Measurements from ENCODE around the gene TMEM232. TPM values are rescaled to one million over a fixed set of nuclear protein-coding genes. Genes with fewer than 3 reads are reported as not detected.
"Not testable (repeated sequence)": the region's sequence is repeated elsewhere in the genome, so short reads cannot be mapped to it uniquely, and the experiment has no call there.

The TMEM232 gene
- total RNA-seq, 2 experiments from 2014 or later, result 0.98 to 1.1 TPM

DNA sequence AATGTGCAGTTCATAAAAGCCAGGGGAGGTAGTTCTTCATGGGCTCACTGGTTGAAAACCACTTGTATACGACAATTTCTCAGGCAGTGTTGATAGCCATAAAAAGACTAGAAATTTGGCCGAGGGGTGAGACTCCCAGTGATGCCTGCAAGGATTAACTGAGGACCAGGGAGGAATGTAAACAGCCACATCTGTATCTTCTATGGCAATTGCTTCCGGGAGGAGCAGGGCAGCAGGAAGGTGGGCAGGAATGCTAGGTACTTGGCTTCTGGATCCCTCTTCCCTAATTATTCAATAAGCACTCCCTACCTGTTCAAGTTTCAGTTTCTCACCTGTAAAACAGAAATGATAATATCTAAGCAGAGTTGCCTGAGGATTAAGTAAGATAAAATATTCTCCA lies 45.4 kb downstream of the TMEM232 start:
- no peak overlapping the region for H3K4me3 ChIP-seq (ENCODE audit: low read length)
- Mint-ChIP-seq H3K9me3 (no peaks in the 10 kb centered on the region), H3K4me3 (no peak overlapping the region), H3K4me1 (ENCODE audit: low read depth) (no peaks in the 10 kb centered on the region), H3K36me3 (ENCODE audit: low read depth) (no peaks in the 10 kb centered on the region), H3K27ac (no peak overlapping the region), H3K27me3 (peaks cover 17% of the 10 kb centered on the region)
- no peak for ATAC-seq (ENCODE audit: poor library complexity)
- H3K27ac ChIP-seq (ENCODE audit: low read depth in 1 of 2, low read length in 2 of 2), result no peak overlapping the region
- ChIA-PET CTCF (no interaction called here), POLR2A (no interaction called here)
- no peaks in the 10 kb centered on the region for H3K27me3 ChIP-seq (ENCODE audit: control insufficient read depth in 1 of 2, insufficient read depth in 2 of 2, low read length in 2 of 2)
- TF ChIP-seq, protein P1, sequence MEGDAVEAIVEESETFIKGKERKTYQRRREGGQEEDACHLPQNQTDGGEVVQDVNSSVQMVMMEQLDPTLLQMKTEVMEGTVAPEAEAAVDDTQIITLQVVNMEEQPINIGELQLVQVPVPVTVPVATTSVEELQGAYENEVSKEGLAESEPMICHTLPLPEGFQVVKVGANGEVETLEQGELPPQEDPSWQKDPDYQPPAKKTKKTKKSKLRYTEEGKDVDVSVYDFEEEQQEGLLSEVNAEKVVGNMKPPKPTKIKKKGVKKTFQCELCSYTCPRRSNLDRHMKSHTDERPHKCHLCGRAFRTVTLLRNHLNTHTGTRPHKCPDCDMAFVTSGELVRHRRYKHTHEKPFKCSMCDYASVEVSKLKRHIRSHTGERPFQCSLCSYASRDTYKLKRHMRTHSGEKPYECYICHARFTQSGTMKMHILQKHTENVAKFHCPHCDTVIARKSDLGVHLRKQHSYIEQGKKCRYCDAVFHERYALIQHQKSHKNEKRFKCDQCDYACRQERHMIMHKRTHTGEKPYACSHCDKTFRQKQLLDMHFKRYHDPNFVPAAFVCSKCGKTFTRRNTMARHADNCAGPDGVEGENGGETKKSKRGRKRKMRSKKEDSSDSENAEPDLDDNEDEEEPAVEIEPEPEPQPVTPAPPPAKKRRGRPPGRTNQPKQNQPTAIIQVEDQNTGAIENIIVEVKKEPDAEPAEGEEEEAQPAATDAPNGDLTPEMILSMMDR (IDR thresholded peaks at IDR 0.05), result no peak
- intact Hi-C loops (cut with DNase I, micrococcal nuclease), result no loop called here
- H3K36me3 ChIP-seq (ENCODE audit: insufficient read depth, low read length), result no peaks in the 10 kb centered on the region
- H3K9me3 ChIP-seq (ENCODE audit: control insufficient read depth in 1 of 2, insufficient read depth in 1 of 2, low read length in 2 of 2), result no peaks in the 10 kb centered on the region
- no peaks in the 10 kb centered on the region for H3K4me1 ChIP-seq (ENCODE audit: insufficient read depth, low read length)
- no peak for DNase-seq

DNA sequence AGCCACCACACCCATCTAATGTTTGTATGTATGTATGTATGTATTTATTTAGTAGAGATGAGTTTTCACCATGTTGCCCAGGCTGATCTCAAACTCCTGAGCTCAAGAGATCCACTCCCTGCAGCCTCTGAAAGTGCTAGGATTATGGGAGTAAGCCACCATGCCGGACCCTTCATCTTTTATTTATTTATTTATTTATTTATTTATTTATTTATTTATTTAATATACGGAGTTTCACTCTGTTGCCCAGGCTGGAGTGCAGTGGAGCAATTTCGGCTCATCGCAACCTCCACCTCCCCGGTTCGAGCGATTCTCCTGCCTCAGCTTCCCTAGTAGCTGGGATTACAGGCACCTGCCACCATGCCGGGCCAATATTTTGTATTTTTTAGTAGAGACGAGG lies 49.9 kb downstream of the TMEM232 start:
- ATAC-seq (ENCODE audit: poor library complexity); H3K27me3 ChIP-seq (ENCODE audit: control insufficient read depth in 1 of 2, insufficient read depth in 2 of 2, low read length in 2 of 2); CTCF ChIA-PET; H3K4me3 Mint-ChIP-seq; H3K4me1 ChIP-seq (ENCODE audit: insufficient read depth, low read length); H3K36me3 ChIP-seq (ENCODE audit: insufficient read depth, low read length); H3K9me3 ChIP-seq (ENCODE audit: control insufficient read depth in 1 of 2, insufficient read depth in 1 of 2, low read length in 2 of 2); intact Hi-C loops (cut with DNase I, micrococcal nuclease); H3K9me3 Mint-ChIP-seq; DNase-seq; H3K4me1 Mint-ChIP-seq (ENCODE audit: low read depth); H3K36me3 Mint-ChIP-seq (ENCODE audit: low read depth); POLR2A ChIA-PET; H3K27ac Mint-ChIP-seq; H3K27ac ChIP-seq (ENCODE audit: low read depth in 1 of 2, low read length in 2 of 2); H3K4me3 ChIP-seq (ENCODE audit: low read length): not testable (repeated sequence)
- H3K27me3 Mint-ChIP-seq, result peaks cover 17% of the 10 kb centered on the region

DNA sequence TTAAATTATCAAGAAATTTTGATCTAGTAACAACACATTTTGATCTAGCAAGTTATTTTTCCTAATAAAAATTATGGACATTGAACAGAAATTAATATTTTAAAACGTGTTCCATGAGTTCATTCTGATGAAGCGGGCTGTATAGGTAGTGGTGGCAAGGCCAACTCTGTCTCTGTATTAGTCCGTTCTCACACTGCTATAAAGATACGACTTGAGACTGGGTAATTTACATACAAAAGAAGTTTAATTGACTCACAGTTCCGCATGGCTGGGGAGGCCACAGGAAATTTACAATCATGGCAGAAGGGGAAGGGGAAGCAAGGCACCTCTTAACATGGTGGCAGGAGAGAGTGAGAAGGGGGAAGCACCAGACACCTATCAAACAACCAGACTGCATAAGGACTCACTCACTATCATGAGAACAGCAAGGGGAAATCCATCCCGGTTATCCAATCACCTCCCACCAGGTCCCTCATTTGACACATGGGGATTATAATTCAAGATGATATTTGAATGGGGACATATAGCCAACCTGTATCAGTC lies 61.2 kb downstream of the TMEM232 start:
- Mint-ChIP-seq H3K4me3 (no peak overlapping the region), H3K4me1 (ENCODE audit: low read depth) (no peaks in the 10 kb centered on the region), H3K9me3 (no peaks in the 10 kb centered on the region), H3K27ac (no peak overlapping the region), H3K27me3 (no peaks in the 10 kb centered on the region), H3K36me3 (ENCODE audit: low read depth) (no peaks in the 10 kb centered on the region)
- Histone ChIP-seq H3K4me1 (ENCODE audit: insufficient read depth, low read length) (no peaks in the 10 kb centered on the region), H3K27ac (ENCODE audit: low read depth in 1 of 2, low read length in 2 of 2) (no peak overlapping the region), H3K36me3 (ENCODE audit: insufficient read depth, low read length) (no peaks in the 10 kb centered on the region), H3K9me3 (ENCODE audit: control insufficient read depth in 1 of 2, insufficient read depth in 1 of 2, low read length in 2 of 2) (no peaks in the 10 kb centered on the region), H3K4me3 (ENCODE audit: low read length) (no peak overlapping the region), H3K27me3 (ENCODE audit: control insufficient read depth in 1 of 2, insufficient read depth in 2 of 2, low read length in 2 of 2) (no peaks in the 10 kb centered on the region)
- intact Hi-C loops (cut with DNase I, micrococcal nuclease), result no loop called here
- CTCF ChIA-PET, result no interaction called here
- POLR2A ChIA-PET, result no interaction called here
- TF ChIP-seq, protein P1 (IDR thresholded peaks at IDR 0.05), result no peak
- ATAC-seq (ENCODE audit: poor library complexity) (no peak), DNase-seq (no peak)

DNA sequence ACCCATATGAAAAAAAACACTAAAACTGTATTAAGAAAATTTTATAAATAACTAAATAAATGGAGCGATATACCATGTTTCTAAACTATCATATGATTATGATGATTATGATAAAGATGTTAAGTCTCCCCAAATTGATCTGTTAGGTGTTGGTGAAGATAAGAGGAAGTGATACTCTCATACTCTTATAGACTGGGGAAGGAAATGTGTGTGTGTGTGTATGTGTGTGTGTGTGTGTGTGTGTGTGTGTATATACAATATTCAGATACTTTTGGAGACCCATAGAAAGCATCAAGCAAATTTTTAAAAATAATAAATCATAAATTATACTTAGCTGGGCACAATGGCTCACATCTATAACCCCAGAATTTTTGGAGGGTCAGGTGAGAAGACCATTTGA lies 62.9 kb downstream of the TMEM232 start:
- no peaks in the 10 kb centered on the region for H3K36me3 Mint-ChIP-seq (ENCODE audit: low read depth)
- H3K27me3 ChIP-seq (ENCODE audit: control insufficient read depth in 1 of 2, insufficient read depth in 2 of 2, low read length in 2 of 2), result no peaks in the 10 kb centered on the region
- H3K36me3 ChIP-seq (ENCODE audit: insufficient read depth, low read length), result no peaks in the 10 kb centered on the region
- TF ChIP-seq, protein P1 (IDR thresholded peaks at IDR 0.05), result no peak
- no peaks in the 10 kb centered on the region for H3K9me3 ChIP-seq (ENCODE audit: control insufficient read depth in 1 of 2, insufficient read depth in 1 of 2, low read length in 2 of 2)
- no peak overlapping the region for H3K4me3 ChIP-seq (ENCODE audit: low read length)
- ATAC-seq (ENCODE audit: poor library complexity) (no peak), DNase-seq (no peak)
- intact Hi-C loops (cut with DNase I, micrococcal nuclease), result no loop called here
- H3K27ac ChIP-seq (ENCODE audit: low read depth in 1 of 2, low read length in 2 of 2), result no peak overlapping the region
- no peaks in the 10 kb centered on the region for H3K4me1 Mint-ChIP-seq (ENCODE audit: low read depth)
- H3K4me1 ChIP-seq (ENCODE audit: insufficient read depth, low read length), result no peaks in the 10 kb centered on the region
- H3K27me3 Mint-ChIP-seq, result no peaks in the 10 kb centered on the region
- H3K4me3 Mint-ChIP-seq, result no peak overlapping the region
- H3K27ac Mint-ChIP-seq, result no peak overlapping the region
- POLR2A ChIA-PET, result no interaction called here
- CTCF ChIA-PET, result no interaction called here
- no peaks in the 10 kb centered on the region for H3K9me3 Mint-ChIP-seq

Measured in CD4-positive, alpha-beta T cell (primary cell).